Ishikawa (cell line): ENCODE measurements around the gene BASP1.
A peak's percentile ranks its signal among the peaks of the same experiment; 100 is the strongest.

Source experiments
- CEBPB ChIP-seq: IDR thresholded peaks from 2 replicates; pipeline ENCODE4 v1.6.1; 2012
- CREB1 ChIP-seq: IDR thresholded peaks from 2 replicates; pipeline ENCODE4 v1.6.1; 2012; ENCODE audit warnings: low read depth
- EGR1 ChIP-seq: IDR thresholded peaks from 2 replicates; pipeline ENCODE4 v1.6.1; 2012
- EP300 ChIP-seq: IDR thresholded peaks from 2 replicates; pipeline ENCODE4 v1.6.1; 2012; ENCODE audit warnings: borderline replicate concordance
- FOXM1 ChIP-seq: IDR thresholded peaks from 2 replicates; pipeline ENCODE4 v1.6.1; 2012; ENCODE audit warnings: low read depth, borderline replicate concordance
- NFIC ChIP-seq: IDR thresholded peaks from 2 replicates; pipeline ENCODE4 v1.6.1; 2012
- RAD21 ChIP-seq: IDR thresholded peaks from 2 replicates; pipeline ENCODE4 v1.6.1; 2012; ENCODE audit warnings: low read depth
- TAF1 ChIP-seq: IDR thresholded peaks from 2 replicates; pipeline ENCODE4 v1.6.1; 2012; ENCODE audit warnings: low read depth, mild to moderate bottlenecking
- TCF12 ChIP-seq: IDR thresholded peaks from 2 replicates; pipeline ENCODE4 v1.6.1; 2012; ENCODE audit warnings: low read depth
- TEAD4 ChIP-seq: IDR thresholded peaks from 2 replicates; pipeline ENCODE4 v1.6.1; 2012
- YY1 ChIP-seq: IDR thresholded peaks from 2 replicates; pipeline ENCODE4 v1.6.1; 2012; ENCODE audit warnings: low read depth
- ZBTB7A ChIP-seq: IDR thresholded peaks from 2 replicates; pipeline ENCODE4 v1.6.1; 2012; ENCODE audit warnings: low read depth
- TF ChIP-seq, protein P1 (sequence below): IDR thresholded peaks from 2 replicates; pipeline ENCODE4 v1.6.1; 2012; ENCODE audit warnings: low read depth, mild to moderate bottlenecking
- TF ChIP-seq, protein P2 (sequence below): IDR thresholded peaks from 2 replicates; pipeline ENCODE4 v1.6.1; 2012
- TF ChIP-seq, protein P3 (sequence below): IDR thresholded peaks from 2 replicates; pipeline ENCODE4 v1.6.1; 2012

The BASP1 gene

DNA sequence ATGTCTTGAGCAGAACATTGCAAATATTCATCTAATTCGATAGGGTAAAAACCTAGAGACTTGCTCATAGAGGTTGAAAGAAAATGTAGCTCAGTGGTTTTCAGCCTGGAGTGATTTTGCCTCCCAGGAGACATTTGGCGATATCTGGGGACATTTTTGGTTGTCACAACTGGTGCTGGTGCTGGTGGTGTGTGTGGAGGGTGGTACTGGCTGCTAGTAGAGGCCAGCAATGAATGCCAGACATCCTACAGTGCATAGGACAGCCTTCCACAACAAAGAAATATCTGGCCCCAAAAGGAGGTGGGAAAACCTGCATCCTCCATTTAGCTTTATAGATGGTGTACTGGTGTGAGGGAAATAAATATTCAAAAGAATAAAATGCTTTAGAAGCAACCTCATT, 2.1 kb upstream of the BASP1 start:
- TF ChIP-seq CEBPB (no peak), EGR1 (no peak), ZBTB7A (no peak), YY1 (no peak), TEAD4 (no peak), FOXM1 (no peak), TAF1 (no peak), NFIC (no peak)
- TF ChIP-seq, protein P1, sequence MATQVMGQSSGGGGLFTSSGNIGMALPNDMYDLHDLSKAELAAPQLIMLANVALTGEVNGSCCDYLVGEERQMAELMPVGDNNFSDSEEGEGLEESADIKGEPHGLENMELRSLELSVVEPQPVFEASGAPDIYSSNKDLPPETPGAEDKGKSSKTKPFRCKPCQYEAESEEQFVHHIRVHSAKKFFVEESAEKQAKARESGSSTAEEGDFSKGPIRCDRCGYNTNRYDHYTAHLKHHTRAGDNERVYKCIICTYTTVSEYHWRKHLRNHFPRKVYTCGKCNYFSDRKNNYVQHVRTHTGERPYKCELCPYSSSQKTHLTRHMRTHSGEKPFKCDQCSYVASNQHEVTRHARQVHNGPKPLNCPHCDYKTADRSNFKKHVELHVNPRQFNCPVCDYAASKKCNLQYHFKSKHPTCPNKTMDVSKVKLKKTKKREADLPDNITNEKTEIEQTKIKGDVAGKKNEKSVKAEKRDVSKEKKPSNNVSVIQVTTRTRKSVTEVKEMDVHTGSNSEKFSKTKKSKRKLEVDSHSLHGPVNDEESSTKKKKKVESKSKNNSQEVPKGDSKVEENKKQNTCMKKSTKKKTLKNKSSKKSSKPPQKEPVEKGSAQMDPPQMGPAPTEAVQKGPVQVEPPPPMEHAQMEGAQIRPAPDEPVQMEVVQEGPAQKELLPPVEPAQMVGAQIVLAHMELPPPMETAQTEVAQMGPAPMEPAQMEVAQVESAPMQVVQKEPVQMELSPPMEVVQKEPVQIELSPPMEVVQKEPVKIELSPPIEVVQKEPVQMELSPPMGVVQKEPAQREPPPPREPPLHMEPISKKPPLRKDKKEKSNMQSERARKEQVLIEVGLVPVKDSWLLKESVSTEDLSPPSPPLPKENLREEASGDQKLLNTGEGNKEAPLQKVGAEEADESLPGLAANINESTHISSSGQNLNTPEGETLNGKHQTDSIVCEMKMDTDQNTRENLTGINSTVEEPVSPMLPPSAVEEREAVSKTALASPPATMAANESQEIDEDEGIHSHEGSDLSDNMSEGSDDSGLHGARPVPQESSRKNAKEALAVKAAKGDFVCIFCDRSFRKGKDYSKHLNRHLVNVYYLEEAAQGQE, result no peak
- TF ChIP-seq, protein P2, sequence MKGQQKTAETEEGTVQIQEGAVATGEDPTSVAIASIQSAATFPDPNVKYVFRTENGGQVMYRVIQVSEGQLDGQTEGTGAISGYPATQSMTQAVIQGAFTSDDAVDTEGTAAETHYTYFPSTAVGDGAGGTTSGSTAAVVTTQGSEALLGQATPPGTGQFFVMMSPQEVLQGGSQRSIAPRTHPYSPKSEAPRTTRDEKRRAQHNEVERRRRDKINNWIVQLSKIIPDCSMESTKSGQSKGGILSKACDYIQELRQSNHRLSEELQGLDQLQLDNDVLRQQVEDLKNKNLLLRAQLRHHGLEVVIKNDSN, result no peak

DNA sequence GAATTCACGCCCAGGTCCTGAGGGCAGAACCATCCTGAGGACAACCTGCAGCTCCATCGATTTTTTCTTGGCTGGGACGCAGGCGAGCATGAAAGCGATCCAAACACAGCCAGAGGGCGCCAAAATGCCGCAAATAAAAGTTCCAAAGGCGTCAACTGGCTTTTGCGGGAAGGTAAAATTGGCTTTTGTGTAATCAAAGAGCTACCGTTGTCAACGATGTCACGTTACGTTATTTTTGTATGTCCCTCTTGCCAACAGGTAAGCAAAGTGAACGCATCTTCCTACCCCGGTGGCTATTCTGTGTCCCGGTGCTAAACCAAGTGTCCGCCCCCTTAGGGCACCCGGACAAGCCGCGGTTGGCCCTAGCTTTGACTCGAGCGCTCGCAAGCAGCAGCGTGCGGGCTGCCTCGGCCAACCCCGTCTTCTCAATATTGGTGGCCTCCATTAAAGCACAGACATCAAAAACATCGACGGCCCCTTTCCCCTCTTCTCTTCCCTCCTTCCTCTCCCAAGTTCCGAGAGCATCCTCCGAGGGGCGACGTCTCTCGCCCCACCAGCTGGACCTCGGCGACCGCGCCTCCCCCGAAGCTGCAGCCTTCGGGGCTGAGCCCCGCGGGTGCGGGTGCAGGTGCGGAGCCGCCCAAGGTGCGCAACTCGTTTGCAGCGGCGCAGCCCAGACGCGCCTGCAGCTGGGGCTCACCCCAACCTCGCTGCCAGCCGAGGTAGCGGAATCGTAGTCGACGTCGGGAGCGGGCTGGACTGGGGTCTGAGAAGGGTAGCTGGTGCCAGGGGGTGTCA, 1.1 kb upstream of the BASP1 start:
- TF ChIP-seq CEBPB, result peak; percentile 15; the same call in 1 of the 2 replicates
- no peak for TF ChIP-seq TCF12
- TF ChIP-seq CREB1, result no peak
- TF ChIP-seq, protein P1, result no peak
- TF ChIP-seq, protein P2, result peak; percentile 8; the same call in 1 of the 2 replicates
- no peak for TF ChIP-seq FOXM1
- peak; percentile 92 for TF ChIP-seq RAD21
- TF ChIP-seq EGR1, result no peak
- 0 out of 2 replicates have a peak, but pooled peaks have one; percentile 30 for TF ChIP-seq YY1
- TF ChIP-seq ZBTB7A, result no peak
- TF ChIP-seq TAF1, result peak; percentile 30; the same call in 1 of the 2 replicates
- TF ChIP-seq TEAD4, result no peak
- TF ChIP-seq, protein P3, sequence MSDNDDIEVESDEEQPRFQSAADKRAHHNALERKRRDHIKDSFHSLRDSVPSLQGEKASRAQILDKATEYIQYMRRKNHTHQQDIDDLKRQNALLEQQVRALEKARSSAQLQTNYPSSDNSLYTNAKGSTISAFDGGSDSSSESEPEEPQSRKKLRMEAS, result peak; percentile 70
- TF ChIP-seq NFIC, result peak; percentile 45; the same call in 1 of the 2 replicates
- no peak for TF ChIP-seq EP300

DNA sequence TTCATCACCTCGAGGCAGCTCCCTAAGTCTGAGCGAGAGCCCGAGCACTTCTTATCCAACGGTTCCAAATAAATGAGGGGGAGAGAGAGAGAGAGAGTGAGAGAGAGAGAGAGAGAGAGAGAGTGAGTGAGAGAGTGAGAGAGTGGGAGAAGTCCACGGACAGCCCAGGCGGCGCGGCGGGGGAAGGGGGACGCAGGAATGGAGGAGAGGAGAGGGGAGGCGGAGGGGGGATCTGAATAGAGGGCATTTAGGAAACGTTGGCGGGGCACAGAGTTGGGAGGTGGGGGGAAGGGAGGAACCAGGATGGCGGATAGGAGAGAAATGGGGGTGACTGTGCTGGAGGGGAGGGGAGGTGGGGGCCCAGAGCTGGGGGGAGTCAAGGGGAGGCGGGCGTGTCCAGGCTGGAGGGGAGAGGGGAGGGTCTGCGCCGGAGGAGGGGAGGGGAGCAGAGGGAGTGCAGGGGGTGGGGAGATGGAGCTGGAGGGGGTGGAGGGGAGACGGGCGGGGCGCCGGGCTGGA, 398 bp upstream of the BASP1 start:
- peak; percentile 71 for TF ChIP-seq ZBTB7A
- no peak for TF ChIP-seq FOXM1

DNA sequence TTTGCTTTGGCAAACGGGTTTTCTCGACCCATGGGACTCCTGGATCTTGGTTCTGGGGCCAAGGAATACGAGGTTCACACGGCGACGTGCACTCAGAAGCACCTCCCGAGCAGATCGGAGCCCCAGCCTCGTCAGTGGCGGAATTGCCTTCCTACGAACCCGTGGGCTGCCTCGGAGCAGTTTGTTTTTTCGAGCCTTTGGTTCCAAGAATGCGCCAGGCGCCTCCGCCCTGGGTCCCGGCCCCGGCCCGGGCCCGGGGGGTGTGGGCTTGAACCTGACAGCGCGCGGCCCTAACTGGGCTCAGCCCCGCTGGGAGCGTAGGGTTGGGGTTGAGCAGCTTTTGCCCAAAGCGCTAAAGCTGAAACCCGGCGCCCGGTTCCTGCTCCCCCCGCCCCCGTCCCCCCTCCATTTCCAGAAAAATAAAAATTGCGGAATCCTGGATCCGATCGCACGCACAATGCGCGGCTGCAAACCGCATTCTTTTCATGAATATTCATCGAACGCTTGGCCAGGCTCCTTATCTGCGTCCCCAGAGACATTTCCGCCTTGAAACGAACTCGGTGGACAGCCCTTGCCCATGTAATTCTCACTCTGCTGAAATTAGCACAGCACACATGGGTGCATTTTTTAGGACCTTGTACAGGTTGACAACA, 1.0 kb downstream of the BASP1 start:
- TF ChIP-seq ZBTB7A, result 0 out of 2 replicates have a peak, but pooled peaks have one; percentile 58
- 0 out of 2 replicates have a peak, but pooled peaks have one; percentile 23 for TF ChIP-seq TAF1
- no peak for TF ChIP-seq EP300
- TF ChIP-seq TCF12, result no peak
- no peak for TF ChIP-seq YY1
- TF ChIP-seq, protein P3, result peak; percentile 29; the same call in 1 of the 2 replicates

DNA sequence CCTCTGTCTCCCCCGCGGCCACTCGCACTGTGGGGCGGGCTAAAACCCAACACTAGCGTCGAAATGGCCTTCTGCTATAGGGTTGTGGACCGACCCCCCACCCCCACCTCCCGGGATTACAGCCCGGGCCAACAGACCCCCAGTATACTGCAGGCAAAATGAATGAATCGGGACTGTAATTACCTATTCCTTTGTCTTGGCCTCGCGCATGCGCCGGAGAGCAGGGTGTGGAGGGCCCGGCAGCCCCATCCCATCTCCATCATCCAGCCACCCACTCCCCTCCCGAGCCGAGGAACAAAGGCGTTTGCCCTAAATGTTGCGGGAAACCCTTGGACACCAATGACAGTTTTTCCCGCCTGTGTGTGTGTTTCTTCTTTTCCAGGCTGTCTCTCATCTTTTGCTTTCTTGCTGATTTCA, 1.6 kb downstream of the BASP1 start:
- TF ChIP-seq TAF1 (0 out of 2 replicates have a peak, but pooled peaks have one; percentile 10), EGR1 (no peak), NFIC (no peak), TEAD4 (no peak)

DNA sequence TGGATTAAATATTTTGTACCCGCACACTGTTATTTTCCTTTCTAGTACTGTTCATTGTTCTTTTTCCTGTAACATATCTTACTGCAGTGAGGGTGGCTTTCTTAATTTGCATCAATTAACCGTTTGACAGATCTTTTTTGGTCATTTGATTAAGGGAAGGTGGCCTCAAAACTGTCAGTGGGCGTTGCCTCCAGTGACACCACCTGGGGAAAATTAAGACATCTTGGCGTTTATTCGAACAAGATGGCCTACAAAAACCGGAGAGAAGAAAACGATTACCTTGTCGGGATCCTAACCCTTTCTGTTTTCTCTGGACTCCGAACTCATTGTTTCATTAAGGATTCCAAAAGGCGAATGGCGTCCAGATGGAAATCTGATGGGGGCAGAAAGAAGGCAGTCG, 2.0 kb downstream of the BASP1 start:
- TF ChIP-seq TAF1 (no peak), YY1 (no peak)
- TF ChIP-seq, protein P1, result no peak
